Vagina (tissue), 2 donors: ENCODE measurements around the gene MYH11. TPM values are rescaled to one million over a fixed set of nuclear protein-coding genes. Genes with fewer than 3 reads are reported as not detected.

Source experiments
- DNase-seq, 2 donors: peaks; one replicate each; pipeline ENCODE4 v3.0.0-alpha.2; 2017; ENCODE audit errors: extremely low spot score in 2 of 2
- H3K27ac ChIP-seq: fragments of 200-600 bp; sonication (generic); one replicate; pipeline ENCODE4 v1.5.1; 2019
- H3K27me3 ChIP-seq: fragments of 200-600 bp; sonication (generic); one replicate; pipeline ENCODE4 v1.5.1; 2019
- H3K36me3 ChIP-seq, 2 donors: fragments of 200-600 bp; sonication (generic); one replicate each; pipeline ENCODE4 v1.5.1; 2017 to 2019
- H3K4me1 ChIP-seq: fragments of 200-600 bp; sonication (generic); one replicate; pipeline ENCODE4 v1.5.1; 2019
- H3K4me3 ChIP-seq, 2 donors: fragments of 200-600 bp; sonication (generic); 1 replicate in 1 of 2; 2 replicates in 1 of 2; pipeline ENCODE4 v1.5.1; 2016 to 2019
- H3K9me3 ChIP-seq: fragments of 200-600 bp; sonication (generic); one replicate; pipeline ENCODE4 v1.5.1; 2019
- CTCF ChIP-seq, 3 experiments: fragments of 450-650 bp in 2 of 3; fragments of 200-600 bp in 1 of 3; sonication (generic) in 1 of 3; IDR thresholded peaks; one replicate each; pipeline ENCODE4 v1.5.1; 2017 to 2019; ENCODE audit warnings: antibody characterized with exemption in 3 of 3, mild to moderate bottlenecking in 2 of 3, moderate library complexity in 2 of 3
- POLR2A ChIP-seq, 2 donors: fragments of 450-650 bp; IDR thresholded peaks; one replicate each; pipeline ENCODE4 v1.6.1; 2017; ENCODE audit warnings: antibody characterized with exemption in 2 of 2, mild to moderate bottlenecking in 2 of 2, moderate library complexity in 2 of 2
- POLR2AphosphoS5 ChIP-seq, 2 donors: sonication (generic); formaldehyde crosslinking; IDR thresholded peaks; one replicate each; pipeline ENCODE4 v1.9.0; 2017; ENCODE audit warnings: antibody characterized with exemption in 2 of 2, mild to moderate bottlenecking in 2 of 2, low read depth in 1 of 2; ENCODE audit not compliant: insufficient read depth in 1 of 2
- intact Hi-C: fragments of 100-400 bp; cut with DNase I; formaldehyde crosslinking; loops from one replicate; pipeline ENCODE4 v1.15.1; 2023
- total RNA-seq: library from RNA; depleted of rRNA; stranded (reverse); fragments of >200 nt; gene quantifications from one replicate; pipeline ENCODE4 v1.2.3, GENCODE V29; 2016

MYH11 gene
- total RNA-seq, 1 donor from 2014 or later, result 822 TPM

- Histone ChIP-seq H3K27ac (no peak overlapping the region), H3K4me1 (no peaks in the 10 kb centered on the region), H3K4me3 (no peak overlapping the region), H3K36me3 (no peaks in the 10 kb centered on the region), H3K9me3 (no peaks in the 10 kb centered on the region), H3K27me3 (no peaks in the 10 kb centered on the region)
- intact Hi-C loops, result no loop called here
- no peak for DNase-seq
- TF ChIP-seq POLR2A (IDR thresholded peaks at IDR 0.05) (no peak), CTCF (IDR thresholded peaks at IDR 0.05) (no peak), POLR2AphosphoS5 (IDR thresholded peaks at IDR 0.05; ENCODE audit: insufficient read depth in 1 of 2, low read depth in 1 of 2) (no peak)
Measured at GRCh38 chr16:15772579-15773293, 84.1 kb downstream of the MYH11 start.

GRCh38 chr16:15771694-15772093 is 85.1 kb downstream of the MYH11 start:
- intact Hi-C loops, result no loop called here
- no peak for DNase-seq
- H3K27me3 ChIP-seq, result no peaks in the 10 kb centered on the region
- no peak overlapping the region for H3K27ac ChIP-seq
- H3K4me1 ChIP-seq, result no peaks in the 10 kb centered on the region
- no peak overlapping the region for H3K4me3 ChIP-seq
- no peaks in the 10 kb centered on the region for H3K36me3 ChIP-seq
- TF ChIP-seq CTCF (IDR thresholded peaks at IDR 0.05) (no peak), POLR2A (IDR thresholded peaks at IDR 0.05) (no peak), POLR2AphosphoS5 (IDR thresholded peaks at IDR 0.05; ENCODE audit: insufficient read depth in 1 of 2, low read depth in 1 of 2) (no peak)
- H3K9me3 ChIP-seq, result no peaks in the 10 kb centered on the region

DNA sequence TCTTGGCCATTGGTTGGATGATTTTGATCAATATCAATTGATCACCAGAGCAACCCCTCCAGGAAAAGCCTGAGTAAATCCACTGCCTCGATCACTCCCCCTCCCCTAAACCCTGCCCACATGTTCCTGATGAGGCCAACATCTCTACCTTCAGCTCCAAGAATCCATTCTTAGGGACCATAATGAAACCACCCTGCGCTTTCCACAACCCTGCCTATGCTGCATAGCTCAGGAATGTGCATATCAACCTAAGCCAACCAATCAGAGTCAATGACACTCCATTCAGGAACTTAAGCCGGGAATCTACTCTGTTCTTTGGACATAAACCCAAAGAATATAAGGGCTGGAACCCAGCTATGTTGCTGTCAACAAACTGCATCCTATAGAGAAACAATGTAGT is 86.3 kb downstream of the MYH11 start:
- no peaks in the 10 kb centered on the region for H3K9me3 ChIP-seq
- intact Hi-C loops, result no loop called here
- H3K27me3 ChIP-seq, result no peaks in the 10 kb centered on the region
- no peak for DNase-seq
- no peaks in the 10 kb centered on the region for H3K36me3 ChIP-seq
- H3K27ac ChIP-seq, result peak overlapping the region; percentile 54
- no peak for TF ChIP-seq POLR2AphosphoS5 (IDR thresholded peaks at IDR 0.05; ENCODE audit: insufficient read depth in 1 of 2, low read depth in 1 of 2)
- TF ChIP-seq CTCF (IDR thresholded peaks at IDR 0.05), result no peak
- no peaks in the 10 kb centered on the region for H3K4me1 ChIP-seq
- no peak overlapping the region for H3K4me3 ChIP-seq

- H3K9me3 ChIP-seq, result no peaks in the 10 kb centered on the region
- intact Hi-C loops, result no loop called here
- peak overlapping the region; percentile 54 for H3K27ac ChIP-seq
- no peak for DNase-seq
- no peaks in the 10 kb centered on the region for H3K36me3 ChIP-seq
- H3K4me1 ChIP-seq, result no peaks in the 10 kb centered on the region
- TF ChIP-seq POLR2AphosphoS5 (IDR thresholded peaks at IDR 0.05; ENCODE audit: insufficient read depth in 1 of 2, low read depth in 1 of 2) (no peak), POLR2A (IDR thresholded peaks at IDR 0.05) (no peak), CTCF (IDR thresholded peaks at IDR 0.05) (no peak)
- H3K27me3 ChIP-seq, result no peaks in the 10 kb centered on the region
- no peak overlapping the region for H3K4me3 ChIP-seq
Measured at GRCh38 chr16:15770107-15770506, 86.7 kb downstream of the MYH11 start.

- H3K27me3 ChIP-seq, result no peaks in the 10 kb centered on the region
- intact Hi-C loops, result no loop called here
- no peak overlapping the region for H3K4me3 ChIP-seq
- no peaks in the 10 kb centered on the region for H3K36me3 ChIP-seq
- no peaks in the 10 kb centered on the region for H3K9me3 ChIP-seq
- TF ChIP-seq CTCF (IDR thresholded peaks at IDR 0.05) (no peak), POLR2A (IDR thresholded peaks at IDR 0.05) (no peak), POLR2AphosphoS5 (IDR thresholded peaks at IDR 0.05; ENCODE audit: insufficient read depth in 1 of 2, low read depth in 1 of 2) (no peak)
- DNase-seq, result no peak
- no peak overlapping the region for H3K27ac ChIP-seq
- no peaks in the 10 kb centered on the region for H3K4me1 ChIP-seq
Measured at GRCh38 chr16:15769239-15769638, 87.6 kb downstream of the MYH11 start.
